AG04450 (cell line): Measurements from ENCODE around the gene HSPBAP1. TPM values are rescaled to one million over a fixed set of nuclear protein-coding genes. Genes with fewer than 3 reads are reported as not detected.

Source experiments
- CTCF ChIA-PET: fragments of 300-600, 350-600 bp; formaldehyde crosslinking; extraction: SDS; loops from one replicate; lab custom pipeline; 2022; ENCODE audit warnings: antibody characterized with exemption, inconsistent platforms; lab: Charles Lee
- POLR2A ChIA-PET: fragments of 350-600 bp; formaldehyde crosslinking; extraction: SDS; loops from one replicate; lab custom pipeline; 2021; ENCODE audit warnings: antibody characterized with exemption, inconsistent platforms; lab: Yijun Ruan, JAX
- DNase-seq: peaks from one replicate; pipeline ENCODE4 v3.0.0-alpha.2; 2011; ENCODE audit warnings: low read depth, low spot score
- H3K27ac ChIP-seq: one replicate; pipeline ENCODE4 v1.5.1; 2012; ENCODE audit warnings: low read depth, low read length, control low read depth
- H3K27me3 ChIP-seq: one replicate; pipeline ENCODE4 v1.6.0; 2012; ENCODE audit warnings: low read length; ENCODE audit not compliant: control insufficient read depth, insufficient read depth
- H3K4me3 ChIP-seq: 2 replicates; pipeline ENCODE4 v1.5.1; 2011; ENCODE audit warnings: mild to moderate bottlenecking, low read depth, low read length, control low read depth
- H3K9me3 ChIP-seq: 2 replicates; pipeline ENCODE4 v1.5.1; 2012; ENCODE audit warnings: low read length; ENCODE audit not compliant: control insufficient read depth, insufficient read depth
- CTCF ChIP-seq: IDR thresholded peaks from 2 replicates; pipeline ENCODE4 v1.5.1; 2011; ENCODE audit warnings: low read depth, low read length, control low read depth, inconsistent platforms
- polyA plus RNA-seq: library from polyadenylated mRNA; depleted of rRNA; stranded (reverse); fragments of >200 nt; gene quantifications from 2 replicates; pipeline ENCODE4 v1.2.3, GENCODE V29; 2011

Gene HSPBAP1
- polyA plus RNA-seq, 1 experiment, result 8.3 TPM

- DNase-seq, result no peak
- ChIA-PET CTCF (interaction anchor here (0.7 kb wide), 1 partner anchor 12 kb away, joined by 3 read pairs; no protein-coding TSS in a partner anchor), POLR2A (no interaction called here)
- no peaks in the 10 kb centered on the region for H3K27me3 ChIP-seq
- no peak overlapping the region for H3K4me3 ChIP-seq
- H3K9me3 ChIP-seq, result no peaks in the 10 kb centered on the region
- H3K27ac ChIP-seq, result no peak overlapping the region
- no peak for TF ChIP-seq CTCF
Measured at GRCh38 chr3:122772827-122773226, 20.8 kb downstream of the HSPBAP1 start.

GRCh38 chr3:122770521-122771202 is 23.0 kb downstream of the HSPBAP1 start:
- Histone ChIP-seq H3K27me3 (no peaks in the 10 kb centered on the region), H3K27ac (no peak overlapping the region), H3K9me3 (no peaks in the 10 kb centered on the region), H3K4me3 (no peak overlapping the region)
- TF ChIP-seq CTCF, result no peak
- no peak for DNase-seq
- POLR2A ChIA-PET, result no interaction called here
- CTCF ChIA-PET, result no interaction called here

GRCh38 chr3:122767540-122768372 is 25.9 kb downstream of the HSPBAP1 start:
- ChIA-PET POLR2A (no interaction called here), CTCF (interaction anchor here (0.6 kb wide), 1 partner anchor 12 kb away, joined by 7 read pairs; no protein-coding TSS in a partner anchor)
- Histone ChIP-seq H3K9me3 (no peaks in the 10 kb centered on the region), H3K4me3 (no peak overlapping the region), H3K27ac (no peak overlapping the region), H3K27me3 (no peaks in the 10 kb centered on the region)
- no peak for DNase-seq
- no peak for TF ChIP-seq CTCF

GRCh38 chr3:122766430-122766829 is 27.2 kb downstream of the HSPBAP1 start:
- Histone ChIP-seq H3K27me3 (no peaks in the 10 kb centered on the region), H3K9me3 (no peaks in the 10 kb centered on the region), H3K4me3 (no peak overlapping the region), H3K27ac (no peak overlapping the region)
- no peak for TF ChIP-seq CTCF
- no peak for DNase-seq
- POLR2A ChIA-PET, result no interaction called here
- CTCF ChIA-PET, result interaction anchor here (0.9 kb wide), 1 partner anchor 11 kb away, joined by 4 read pairs; no protein-coding TSS in a partner anchor
